A549 (cell line): ENCODE measurements around the gene XYLT1. TPM values are rescaled to one million over a fixed set of nuclear protein-coding genes. Genes with fewer than 3 reads are reported as not detected.

Experiments
- ATAC-seq, 2 experiments: fragments of 200-7000 bp in 1 of 2; fragments of >200 bp in 1 of 2; cut with Nextera tagmentation in 1 of 2; cut with Tn5 transposase in 1 of 2; 3 replicates each; pipeline versions ENCODE4 v1.8.0 to v1.9.1; 2018 to 2020; ENCODE audit warnings: mild to moderate bottlenecking in 1 of 2, moderate library complexity in 1 of 2
- CTCF ChIA-PET: fragments of 300-600 bp; sonication (Branson Sonifier 250); formaldehyde crosslinking; extraction: SDS; loops from one replicate; lab custom pipeline; 2021; ENCODE audit warnings: antibody characterized with exemption, inconsistent platforms; lab: Yijun Ruan, JAX
- POLR2A ChIA-PET: fragments of 350-600 bp; formaldehyde crosslinking; extraction: SDS; loops from one replicate; lab custom pipeline; 2021; ENCODE audit warnings: antibody characterized with exemption, inconsistent platforms; lab: Yijun Ruan, JAX
- DNase-seq, 2 experiments: peaks; one replicate each; pipeline versions ENCODE4 v3.0.0 to v3.0.0-alpha.2; 2011 to 2016; ENCODE audit warnings: low read depth in 1 of 2, low spot score in 1 of 2
- FAIRE-seq: peaks from 2 replicates; lab custom pipeline; 2011; peaks lifted over from hg19 to GRCh38; lab: Jason Lieb, UNC
- H3K27ac ChIP-seq, 2 experiments: fragments of >200 bp; sonication (Bioruptor Twin); formaldehyde crosslinking; 3 replicates each; pipeline ENCODE4 v1.5.1; 2016 to 2017
- H3K4me1 ChIP-seq: fragments of >200 bp; sonication (Bioruptor Twin); formaldehyde crosslinking; 3 replicates; pipeline ENCODE4 v1.6.1; 2016
- H3K4me2 ChIP-seq: fragments of >200 bp; sonication (Bioruptor Twin); formaldehyde crosslinking; 3 replicates; pipeline ENCODE4 v1.6.1; 2016
- H3K4me3 ChIP-seq: fragments of >200 bp; sonication (Bioruptor Twin); formaldehyde crosslinking; 3 replicates; pipeline ENCODE4 v1.5.1; 2016
- H3K9me3 ChIP-seq: fragments of >200 bp; sonication (Bioruptor Twin); formaldehyde crosslinking; 3 replicates; pipeline ENCODE4 v1.6.1; 2016
- BCL3 ChIP-seq: fragments of >200 bp; sonication (Bioruptor Twin); formaldehyde crosslinking; IDR thresholded peaks from 3 replicates; pipeline ENCODE4 v1.6.1; 2016
- BHLHE40 ChIP-seq: IDR thresholded peaks from 2 replicates; pipeline ENCODE4 v1.6.1; 2012; ENCODE audit warnings: low read depth, low read length, inconsistent platforms
- CBX8 ChIP-seq: fragments of 200-600 bp; sonication (generic); IDR thresholded peaks from 2 replicates; pipeline ENCODE4 v1.6.1; 2016
- EHMT2 ChIP-seq: fragments of 200-600 bp; sonication (generic); IDR thresholded peaks from 2 replicates; pipeline ENCODE4 v1.6.1; 2016; ENCODE audit warnings: antibody characterized with exemption, low read depth, mild to moderate bottlenecking, moderate library complexity
- EP300 ChIP-seq, 2 experiments: fragments of >200 bp; sonication (Bioruptor Twin); formaldehyde crosslinking; IDR thresholded peaks; 2 replicates in 1 of 2; 3 replicates in 1 of 2; pipeline ENCODE4 v1.6.1; 2016 to 2017
- ESRRA ChIP-seq: fragments of 150-350 bp; IDR thresholded peaks from 2 replicates; pipeline ENCODE4 v1.6.1; 2014; ENCODE audit warnings: mild to moderate bottlenecking, low read length, borderline replicate concordance
- FOSL2 ChIP-seq, 2 experiments: fragments of 450-650 bp in 1 of 2; fragments of >200 bp in 1 of 2; sonication (Bioruptor Twin) in 1 of 2; formaldehyde crosslinking; IDR thresholded peaks; 2 replicates each; pipeline versions ENCODE4 v1.5.0 to v1.6.1; 2016 to 2020; ENCODE audit warnings: mild to moderate bottlenecking in 1 of 2, moderate library complexity in 1 of 2
- GATA3 ChIP-seq: IDR thresholded peaks from 2 replicates; pipeline ENCODE4 v1.6.1; 2012; ENCODE audit warnings: borderline replicate concordance
- HDAC2 ChIP-seq: fragments of 200-600 bp; sonication (generic); IDR thresholded peaks from 2 replicates; pipeline ENCODE4 v1.6.1; 2016
- KDM5A ChIP-seq: fragments of 200-600 bp; sonication (generic); IDR thresholded peaks from 2 replicates; pipeline ENCODE4 v1.6.1; 2016; ENCODE audit warnings: antibody characterized with exemption, mild to moderate bottlenecking
- MAFK ChIP-seq: fragments of 450-650 bp; IDR thresholded peaks from 2 replicates; pipeline ENCODE4 v1.6.1; 2014; ENCODE audit not compliant: partially characterized antibody
- MAX ChIP-seq: IDR thresholded peaks from 2 replicates; pipeline ENCODE4 v1.6.1; 2012
- MAZ ChIP-seq: fragments of 150-350 bp; IDR thresholded peaks from 2 replicates; pipeline ENCODE4 v1.6.1; 2014; ENCODE audit warnings: antibody characterized with exemption, low read depth, low read length, borderline replicate concordance
- NFE2L2 ChIP-seq: fragments of 150-350 bp; conservative IDR thresholded peaks from 2 replicates; pipeline ENCODE4 v1.6.1; 2014; ENCODE audit warnings: low read length
- NPAS2 ChIP-seq: fragments of 250-450 bp; sonication (Bioruptor Pico); IDR thresholded peaks from 2 replicates; pipeline ENCODE4 v1.8.0; 2022; ENCODE audit warnings: mild to moderate bottlenecking, moderate library complexity, borderline replicate concordance
- NR3C1 ChIP-seq: fragments of >200 bp; sonication (Bioruptor Twin); formaldehyde crosslinking; IDR thresholded peaks from 3 replicates; pipeline ENCODE4 v1.6.1; 2017
- PHF8 ChIP-seq: fragments of 200-600 bp; sonication (generic); IDR thresholded peaks from 2 replicates; pipeline ENCODE4 v1.6.1; 2016; ENCODE audit warnings: low read depth, mild to moderate bottlenecking, antibody characterized with exemption, moderate library complexity, borderline replicate concordance
- RNF2 ChIP-seq: fragments of 200-600 bp; sonication (generic); IDR thresholded peaks from 2 replicates; pipeline ENCODE4 v1.6.1; 2016; ENCODE audit warnings: low read depth, mild to moderate bottlenecking, antibody characterized with exemption, moderate library complexity, borderline replicate concordance
- SREBF2 ChIP-seq: fragments of 450-650 bp; IDR thresholded peaks from 2 replicates; pipeline ENCODE4 v1.6.1; 2014; ENCODE audit warnings: mild to moderate bottlenecking, moderate library complexity
- TP53 ChIP-seq: fragments of 250-450 bp; sonication (Bioruptor Pico); IDR thresholded peaks from 2 replicates; pipeline ENCODE4 v1.5.0; 2021; ENCODE audit warnings: mild to moderate bottlenecking, moderate library complexity
- ZSCAN20 ChIP-seq: fragments of 250-450 bp; sonication (Bioruptor Pico); IDR thresholded peaks from 2 replicates; pipeline ENCODE4 v1.8.0; 2022; ENCODE audit warnings: mild to moderate bottlenecking, moderate library complexity
- WGBS: methylation state at CpG from one replicate; pipeline ENCODE4 v1.1.6; 2017; ENCODE audit errors: missing lambda C conversion rate; 5-methylcytosine and 5-hydroxymethylcytosine counted together
- polyA plus RNA-seq, 4 experiments: library from polyadenylated mRNA; depleted of rRNA in 3 of 4; stranded (reverse); fragments of >200 nt; fragmentation: RNase III in 1 of 4; extraction: RNeasy Plus Mini Kit Qiagen cat#74134 plus additional on column Dnase treatment in 1 of 4; gene quantifications; 2 replicates in 3 of 4; 3 replicates in 1 of 4; pipeline ENCODE4 v1.2.3, GENCODE V29; 2011 to 2017
- TF ChIP-seq, protein P1 (sequence below): fragments of >200 bp; sonication (Bioruptor Twin); formaldehyde crosslinking; IDR thresholded peaks from 2 replicates; pipeline ENCODE4 v1.6.1; 2016
- TF ChIP-seq, protein P2 (sequence below): fragments of 450-650 bp; IDR thresholded peaks from 2 replicates; pipeline ENCODE4 v1.6.1; 2014; ENCODE audit warnings: antibody characterized with exemption

XYLT1 gene
- polyA plus RNA-seq, 2 of the 4 experiments (the other 2 are of a cell fraction) = 0.78 to 0.88 TPM

GRCh38 chr16:17259751-17260270, 210.9 kb downstream of the XYLT1 start:
- CTCF ChIA-PET = no interaction called here
- FAIRE-seq = no peak
- no peaks in the 10 kb centered on the region for H3K4me1 ChIP-seq
- TF ChIP-seq EHMT2 (no peak), KDM5A (no peak)
- TF ChIP-seq, all 56 proteins: peak for 0
- DNase-seq = no peak
- Histone ChIP-seq H3K4me3 (no peak overlapping the region), H3K9me3 (no peaks in the 10 kb centered on the region), H3K4me2 (0 out of 3 replicates have a peak overlapping the region, but pooled peaks have one; percentile 23), H3K27ac (no peak overlapping the region)
- POLR2A ChIA-PET = no interaction called here
- WGBS = 53% methylated on average over 6 of the region's 6 CpGs
- no peak for ATAC-seq

GRCh38 chr16:17258848-17259713, 211.7 kb downstream of the XYLT1 start:
- POLR2A ChIA-PET = no interaction called here
- no peak for TF ChIP-seq BHLHE40
- no peak for TF ChIP-seq EP300 (IDR thresholded peaks at IDR 0.05)
- no peak for TF ChIP-seq HDAC2
- TF ChIP-seq MAX = no peak
- TF ChIP-seq, protein P1, sequence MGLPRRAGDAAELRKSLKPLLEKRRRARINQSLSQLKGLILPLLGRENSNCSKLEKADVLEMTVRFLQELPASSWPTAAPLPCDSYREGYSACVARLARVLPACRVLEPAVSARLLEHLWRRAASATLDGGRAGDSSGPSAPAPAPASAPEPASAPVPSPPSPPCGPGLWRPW = no peak
- no peak for TF ChIP-seq TP53
- no peak for TF ChIP-seq FOSL2 (IDR thresholded peaks at IDR 0.05)
- TF ChIP-seq FOSL2 (CRISPR knock-in tag; IDR thresholded peaks at IDR 0.05) = no peak
- TF ChIP-seq RNF2 = no peak
- no peak for TF ChIP-seq BCL3
- no peak for TF ChIP-seq GATA3
- no peak for TF ChIP-seq MAFK
- TF ChIP-seq NPAS2 = no peak
- TF ChIP-seq MAZ = no peak
- TF ChIP-seq ZSCAN20 (CRISPR knock-in tag) = no peak
- no peak for TF ChIP-seq NR3C1
- TF ChIP-seq PHF8 = no peak

GRCh38 chr16:17258077-17258599, 212.6 kb downstream of the XYLT1 start:
- Histone ChIP-seq H3K4me3 (no peak overlapping the region), H3K4me1 (no peaks in the 10 kb centered on the region), H3K9me3 (no peaks in the 10 kb centered on the region), H3K4me2 (no peak overlapping the region), H3K27ac (no peak overlapping the region)
- ATAC-seq (no peak), DNase-seq (no peak), FAIRE-seq (no peak)
- WGBS = 40% methylated on average over 2 of the region's 2 CpGs
- no peak for TF ChIP-seq SREBF2
- no peak for TF ChIP-seq NFE2L2
- no peak for TF ChIP-seq KDM5A
- TF ChIP-seq ESRRA = no peak
- TF ChIP-seq CBX8 = no peak
- no peak for TF ChIP-seq MAFK
- no peak for TF ChIP-seq EP300 (IDR thresholded peaks at IDR 0.05)
- TF ChIP-seq, protein P2, sequence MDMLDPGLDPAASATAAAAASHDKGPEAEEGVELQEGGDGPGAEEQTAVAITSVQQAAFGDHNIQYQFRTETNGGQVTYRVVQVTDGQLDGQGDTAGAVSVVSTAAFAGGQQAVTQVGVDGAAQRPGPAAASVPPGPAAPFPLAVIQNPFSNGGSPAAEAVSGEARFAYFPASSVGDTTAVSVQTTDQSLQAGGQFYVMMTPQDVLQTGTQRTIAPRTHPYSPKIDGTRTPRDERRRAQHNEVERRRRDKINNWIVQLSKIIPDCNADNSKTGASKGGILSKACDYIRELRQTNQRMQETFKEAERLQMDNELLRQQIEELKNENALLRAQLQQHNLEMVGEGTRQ = no peak
- TF ChIP-seq NR3C1 = no peak
- POLR2A ChIA-PET = no interaction called here
- CTCF ChIA-PET = no interaction called here

More at GRCh38 chr16:17258848-17259713, 211.7 kb downstream of the XYLT1 start:
- 32% methylated on average over 22 of the region's 23 CpGs for WGBS
- FAIRE-seq = no peak
- peak; percentile 8 to 12 for DNase-seq
- Histone ChIP-seq H3K27ac (no peak overlapping the region), H3K9me3 (no peaks in the 10 kb centered on the region), H3K4me1 (no peaks in the 10 kb centered on the region), H3K4me2 (peak overlapping the region; percentile 23; the same call in 2 of the 3 replicates), H3K4me3 (no peak overlapping the region)
- peak; percentile 27 to 34; a peak in 2 of 6 replicates for ATAC-seq
- CTCF ChIA-PET = no interaction called here
